ENCODE measurements around the gene FERMT3. TPM values are rescaled to one million over a fixed set of nuclear protein-coding genes. Genes with fewer than 3 reads are reported as not detected.

Gene FERMT3
- total RNA-seq, 1 experiment from 2014 or later = 10.6 TPM

DNA sequence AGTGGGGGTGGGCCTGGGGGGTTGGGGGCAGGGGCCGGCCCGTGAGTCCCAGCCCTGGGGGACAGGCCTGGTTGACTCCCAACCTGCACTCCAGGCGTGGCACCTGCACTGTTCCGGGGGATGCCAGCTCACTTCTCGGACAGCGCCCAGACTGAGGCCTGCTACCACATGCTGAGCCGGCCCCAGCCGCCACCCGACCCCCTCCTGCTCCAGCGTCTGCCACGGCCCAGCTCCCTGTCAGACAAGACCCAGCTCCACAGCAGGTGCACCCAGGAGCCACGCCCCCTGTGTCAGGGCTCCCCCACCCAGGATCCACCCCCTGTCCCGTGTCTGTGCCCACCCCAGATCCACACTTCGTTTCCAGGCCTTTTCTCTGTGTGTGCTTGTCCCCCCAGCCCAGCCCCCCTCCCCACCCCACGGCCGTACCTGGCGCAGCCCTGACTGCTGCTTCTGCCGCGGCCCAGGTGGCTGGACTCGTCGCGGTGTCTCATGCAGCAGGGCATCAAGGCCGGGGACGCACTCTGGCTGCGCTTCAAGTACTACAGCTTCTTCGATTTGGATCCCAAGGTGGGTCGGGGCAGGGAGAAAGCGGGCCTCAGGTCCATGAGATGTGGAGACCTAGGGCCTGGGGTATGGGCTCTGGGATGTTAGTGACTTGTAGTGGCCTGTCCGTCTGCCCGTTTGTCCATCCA is 4.8 kb downstream of the FERMT3 start:
- no peaks in the 10 kb centered on the region for H3K4me1 Mint-ChIP-seq
- Histone ChIP-seq H4K91ac (ENCODE audit: insufficient read length, low read depth, low read length) (no peak overlapping the region), H3K27ac (ENCODE audit: insufficient read length, low read depth, low read length) (no peak overlapping the region), H3K4ac (ENCODE audit: low read depth, low read length) (no peak overlapping the region), H2AFZ (ENCODE audit: low read length) (no peak overlapping the region), H3K14ac (ENCODE audit: insufficient read depth, low read length) (no peak overlapping the region), H3K4me2 (ENCODE audit: insufficient read depth, insufficient read length, low read length) (no peak overlapping the region), H3K56ac (ENCODE audit: insufficient read length, low read depth, low read length) (no peak overlapping the region), H3K4me1 (ENCODE audit: insufficient read depth, low read length) (no peaks in the 10 kb centered on the region), H2BK20ac (ENCODE audit: low read depth, low read length, poor library complexity, severe bottlenecking) (no peak overlapping the region), H3T11ph (ENCODE audit: low read length) (no peak overlapping the region), H2BK15ac (ENCODE audit: low read depth, low read length) (no peak overlapping the region), H3K23me2 (ENCODE audit: insufficient read length, low read depth, low read length, poor library complexity, severe bottlenecking) (no peaks in the 10 kb centered on the region), H3K9me3 (ENCODE audit: control insufficient read depth, low read depth, low read length) (no peaks in the 10 kb centered on the region), H2BK12ac (ENCODE audit: insufficient read length, low read depth, low read length) (no peak overlapping the region), H2BK120ac (ENCODE audit: low read depth, low read length, poor library complexity, severe bottlenecking) (no peak overlapping the region), H2AK5ac (ENCODE audit: insufficient read length, low read length) (no peak overlapping the region), H3K18ac (ENCODE audit: insufficient read length, low read depth, low read length) (no peak overlapping the region), H4K5ac (ENCODE audit: insufficient read length, low read depth, low read length) (no peak overlapping the region), H4K20me1 (ENCODE audit: control insufficient read depth, insufficient read depth, insufficient read length) (no peaks in the 10 kb centered on the region), H3K79me1 (ENCODE audit: insufficient read depth, low read depth, low read length, poor library complexity, severe bottlenecking) (no peaks in the 10 kb centered on the region), H3K9ac (ENCODE audit: extremely low read depth, insufficient read length, low read length) (no peak overlapping the region), H3K23ac (ENCODE audit: insufficient read length, low read depth, low read length) (no peak overlapping the region), H3K27me3 (ENCODE audit: insufficient read depth, low read length) (no peaks in the 10 kb centered on the region), H3K79me2 (ENCODE audit: insufficient read depth, low read length) (no peaks in the 10 kb centered on the region), H2BK5ac (ENCODE audit: insufficient read length, low read length) (no peak overlapping the region), H4K8ac (replicated peaks; ENCODE audit: insufficient read length, low read depth, low read length) (no peak overlapping the region)
- no peaks in the 10 kb centered on the region for H3K9me3 Mint-ChIP-seq
- H3K36me3 Mint-ChIP-seq (ENCODE audit: insufficient read depth in 1 of 3, low read depth in 3 of 3) = peaks cover 3 to 49% (median 36%) of the 10 kb centered on the region in 3 experiments
- H3K27me3 Mint-ChIP-seq (ENCODE audit: low read depth) = no peaks in the 10 kb centered on the region
- no peak overlapping the region for H3K27ac Mint-ChIP-seq
- no peak for DNase-seq
- no CpG with 5 or more reads among the region's 30 CpGs for WGBS (ENCODE audit: extremely low coverage, insufficient read length, low lambda C conversion rate)
- no peak overlapping the region for H3K4me3 Mint-ChIP-seq
- TF ChIP-seq, protein P1, sequence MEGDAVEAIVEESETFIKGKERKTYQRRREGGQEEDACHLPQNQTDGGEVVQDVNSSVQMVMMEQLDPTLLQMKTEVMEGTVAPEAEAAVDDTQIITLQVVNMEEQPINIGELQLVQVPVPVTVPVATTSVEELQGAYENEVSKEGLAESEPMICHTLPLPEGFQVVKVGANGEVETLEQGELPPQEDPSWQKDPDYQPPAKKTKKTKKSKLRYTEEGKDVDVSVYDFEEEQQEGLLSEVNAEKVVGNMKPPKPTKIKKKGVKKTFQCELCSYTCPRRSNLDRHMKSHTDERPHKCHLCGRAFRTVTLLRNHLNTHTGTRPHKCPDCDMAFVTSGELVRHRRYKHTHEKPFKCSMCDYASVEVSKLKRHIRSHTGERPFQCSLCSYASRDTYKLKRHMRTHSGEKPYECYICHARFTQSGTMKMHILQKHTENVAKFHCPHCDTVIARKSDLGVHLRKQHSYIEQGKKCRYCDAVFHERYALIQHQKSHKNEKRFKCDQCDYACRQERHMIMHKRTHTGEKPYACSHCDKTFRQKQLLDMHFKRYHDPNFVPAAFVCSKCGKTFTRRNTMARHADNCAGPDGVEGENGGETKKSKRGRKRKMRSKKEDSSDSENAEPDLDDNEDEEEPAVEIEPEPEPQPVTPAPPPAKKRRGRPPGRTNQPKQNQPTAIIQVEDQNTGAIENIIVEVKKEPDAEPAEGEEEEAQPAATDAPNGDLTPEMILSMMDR (conservative IDR thresholded peaks at IDR 0.05) = no peak
